Measurements from ENCODE around the gene ULBP2.
"Not testable (repeated sequence)": the region's sequence is repeated elsewhere in the genome, so short reads cannot be mapped to it uniquely, and the experiment has no call there.

Gene ULBP2

GRCh38 chr6:149909701-149910470 is 31.9 kb upstream of the ULBP2 start:
- DNase-seq, result no peak

GRCh38 chr6:149910721-149911151 is 31.1 kb upstream of the ULBP2 start:
- DNase-seq, result no peak

DNA sequence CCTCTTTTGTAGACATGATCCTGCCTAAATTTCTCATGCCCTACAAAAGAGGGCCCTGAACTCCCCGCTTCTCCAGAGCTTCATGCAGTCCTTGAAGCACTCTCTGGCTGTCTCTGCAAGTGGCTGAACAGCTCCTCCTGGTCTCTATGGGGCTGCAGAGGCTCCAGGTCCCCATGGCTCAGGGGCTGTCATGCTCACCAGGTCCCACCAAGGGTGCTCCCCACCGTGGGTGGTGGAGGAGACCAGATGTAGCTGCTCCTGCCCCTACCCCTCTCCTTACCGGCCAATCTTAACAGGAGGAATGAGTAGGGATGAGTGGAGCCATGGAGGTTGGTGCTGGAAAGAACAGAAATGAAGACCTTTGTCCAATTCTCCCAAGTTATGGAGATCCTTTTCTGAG is 29.1 kb upstream of the ULBP2 start:
- not testable (repeated sequence) for DNase-seq

- DNase-seq, result no peak
These were observed 28.7 kb upstream of the ULBP2 start for GRCh38 chr6:149913085-149913484.

GRCh38 chr6:149913540-149914240 is 28.1 kb upstream of the ULBP2 start:
- DNase-seq, result no peak

- DNase-seq, result no peak
These were observed 25.6 kb upstream of the ULBP2 start for GRCh38 chr6:149915970-149916865.

- no peak for DNase-seq
These were observed 24.1 kb upstream of the ULBP2 start for GRCh38 chr6:149917679-149918078.

- DNase-seq, result no peak
These were observed 23.5 kb upstream of the ULBP2 start for GRCh38 chr6:149918151-149918905.

- DNase-seq, result not testable (repeated sequence)
These were observed 22.5 kb upstream of the ULBP2 start for GRCh38 chr6:149919126-149919833.

DNA sequence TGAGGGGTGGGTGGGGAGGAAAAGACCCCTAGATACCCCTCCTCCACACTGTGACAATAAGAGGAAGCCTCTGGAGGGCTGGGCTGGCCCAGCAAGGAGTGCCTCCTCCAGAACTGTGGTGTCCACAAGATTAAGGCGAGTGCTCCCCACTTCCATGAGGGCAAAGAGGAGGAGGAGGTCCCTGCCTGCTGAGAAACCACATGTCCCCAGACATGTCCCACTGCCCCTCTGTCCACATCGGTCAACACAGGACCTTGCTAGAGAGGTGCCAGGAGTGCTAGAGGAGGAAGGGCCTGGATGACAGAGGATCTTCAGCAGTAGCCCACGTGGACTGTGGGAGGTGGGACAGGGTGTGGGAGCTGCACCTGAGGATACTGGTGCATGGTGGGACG is 22.0 kb upstream of the ULBP2 start:
- DNase-seq, result no peak

- no peak for DNase-seq
These were observed 20.5 kb upstream of the ULBP2 start for GRCh38 chr6:149921361-149921760.

DNA sequence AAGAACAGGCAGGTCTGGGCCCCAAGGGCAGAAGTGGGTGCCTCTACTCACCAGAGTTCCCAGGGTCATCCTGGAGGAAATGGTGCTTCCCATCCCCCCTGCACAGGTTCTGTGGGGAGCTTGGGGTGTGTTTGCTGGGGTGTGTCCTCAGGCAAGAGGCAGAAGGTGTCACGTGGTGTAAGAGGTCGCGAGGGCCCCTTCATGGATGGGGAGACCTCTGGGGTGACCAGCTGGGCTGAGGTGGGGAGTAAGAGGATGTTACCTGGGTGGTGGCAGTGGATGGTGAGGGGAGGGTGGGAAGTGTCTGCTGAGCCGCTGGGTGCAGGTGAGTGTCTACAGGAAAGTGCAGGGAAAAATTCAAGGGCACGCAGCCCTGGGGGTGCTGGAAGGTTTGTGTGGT is 19.7 kb upstream of the ULBP2 start:
- not testable (repeated sequence) for DNase-seq

GRCh38 chr6:149922642-149923326 is 19.0 kb upstream of the ULBP2 start, which contains the start of gene RAET1G:
TSS of gene RAET1G (minus strand) at chr6:149923121. CDS start at chr6:149923010, 111 bp downstream.
- DNase-seq, result peak; percentile 84

DNA sequence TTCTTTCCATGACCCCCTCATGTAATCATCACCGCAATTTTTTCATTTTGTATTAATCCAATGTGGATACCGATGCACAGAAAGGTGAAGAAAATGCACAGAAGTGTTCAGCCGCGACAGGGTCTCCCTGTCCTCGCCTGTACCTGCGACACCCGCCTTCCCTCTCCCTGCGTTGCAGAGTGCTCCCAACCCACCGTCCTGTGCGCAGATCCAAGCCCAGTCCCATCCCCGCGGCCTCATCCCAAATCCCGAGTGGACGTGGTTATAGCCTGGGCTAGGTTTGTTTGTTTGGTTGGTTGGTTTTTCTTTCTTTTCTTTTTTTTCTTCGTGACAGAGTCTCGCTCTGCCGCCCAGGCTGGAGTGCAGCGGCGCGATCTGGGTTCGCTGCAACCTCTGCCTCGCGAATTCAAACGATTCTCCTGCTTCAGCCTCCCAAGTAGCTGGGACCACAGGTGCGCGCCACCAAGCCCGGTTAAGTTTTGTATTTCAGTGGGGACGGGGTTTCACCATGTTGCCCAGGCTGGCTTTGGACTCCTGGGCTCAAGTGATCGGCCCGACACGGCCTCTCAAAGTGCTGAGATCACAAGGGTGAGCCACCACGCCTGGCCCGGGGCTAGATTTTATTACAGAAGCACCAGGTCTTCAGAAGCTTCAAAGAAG is 18.4 kb upstream of the ULBP2 start:
- DNase-seq, result no peak

- DNase-seq, result no peak
These were observed 17.4 kb upstream of the ULBP2 start for GRCh38 chr6:149924206-149924932.

- DNase-seq, result no peak
These were observed 16.9 kb upstream of the ULBP2 start for GRCh38 chr6:149924933-149925252.

DNA sequence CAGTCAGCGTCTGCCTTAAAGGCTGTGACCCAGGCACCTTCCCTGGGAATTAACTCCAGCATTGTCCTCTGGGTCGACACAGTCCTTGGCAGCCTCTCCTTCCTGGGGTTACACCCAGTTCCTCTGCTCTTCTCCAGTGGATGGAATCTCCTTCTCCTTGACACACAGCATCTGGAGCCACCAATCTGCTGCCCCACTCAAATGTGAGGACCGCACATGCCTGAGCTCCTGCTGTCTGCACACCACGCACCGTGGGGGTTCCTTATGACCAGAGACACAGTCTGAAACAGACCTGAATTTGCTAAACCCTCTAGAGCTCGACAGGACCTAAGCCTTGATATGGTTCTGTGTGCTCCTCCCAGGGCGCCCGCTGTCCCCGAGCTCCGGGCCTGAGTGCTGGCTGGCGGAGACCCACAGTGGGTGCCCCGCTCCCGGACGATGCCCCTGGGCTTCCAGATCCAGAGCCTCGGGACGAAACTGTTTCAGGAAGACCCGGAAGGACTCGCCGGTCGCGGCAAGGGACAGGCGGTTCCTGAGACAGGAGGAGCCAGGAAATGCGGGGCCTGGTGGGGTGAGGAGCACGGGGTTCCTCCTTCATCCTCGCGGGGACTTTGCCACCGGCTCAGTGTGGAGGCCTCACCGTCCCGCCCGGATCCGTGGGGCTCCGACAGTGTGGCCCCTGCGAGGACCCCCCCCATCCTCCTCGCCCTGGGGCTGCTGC is 16.4 kb upstream of the ULBP2 start:
- DNase-seq, result no peak

DNA sequence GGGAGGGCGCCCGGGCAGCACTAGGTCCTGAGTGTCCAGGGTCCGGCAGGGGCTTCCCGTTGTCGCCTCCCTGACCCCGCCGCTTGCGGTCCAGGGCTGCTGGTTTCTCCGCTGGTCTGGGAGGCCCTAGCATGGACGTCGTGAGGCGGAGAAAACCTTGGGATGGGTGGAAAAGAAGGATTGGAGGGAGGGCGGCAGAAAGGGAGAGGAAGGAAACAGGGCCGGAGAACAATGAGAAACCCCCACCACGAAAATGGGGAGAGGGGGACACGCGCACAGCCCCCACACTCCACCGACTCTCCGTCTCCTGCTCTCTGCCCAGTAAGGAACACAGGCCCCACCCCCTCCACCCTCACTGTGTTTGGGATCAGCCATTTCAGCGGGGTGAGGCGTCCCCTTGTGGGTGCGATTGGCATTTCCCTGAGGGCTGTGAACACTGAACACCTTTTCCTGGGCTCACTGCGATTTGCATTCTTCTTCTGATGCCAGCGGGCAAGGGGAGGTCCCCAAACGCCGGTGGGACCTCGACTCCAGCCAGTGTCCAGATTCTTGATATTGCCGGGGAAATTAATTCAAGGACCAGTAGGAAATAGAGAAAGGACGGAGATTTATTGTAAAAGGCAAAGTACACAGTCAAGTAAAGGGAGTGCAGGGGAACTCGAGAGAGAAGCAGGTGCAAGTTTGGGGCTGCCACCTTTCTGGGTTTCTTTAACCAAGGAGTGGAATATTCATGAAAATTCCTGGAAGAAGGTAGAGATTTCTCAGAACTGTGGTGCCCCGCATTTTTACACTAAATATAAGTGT is 15.6 kb upstream of the ULBP2 start:
- DNase-seq, result peak; percentile 76
